ENCODE data around the gene COL1A1.

DNA sequence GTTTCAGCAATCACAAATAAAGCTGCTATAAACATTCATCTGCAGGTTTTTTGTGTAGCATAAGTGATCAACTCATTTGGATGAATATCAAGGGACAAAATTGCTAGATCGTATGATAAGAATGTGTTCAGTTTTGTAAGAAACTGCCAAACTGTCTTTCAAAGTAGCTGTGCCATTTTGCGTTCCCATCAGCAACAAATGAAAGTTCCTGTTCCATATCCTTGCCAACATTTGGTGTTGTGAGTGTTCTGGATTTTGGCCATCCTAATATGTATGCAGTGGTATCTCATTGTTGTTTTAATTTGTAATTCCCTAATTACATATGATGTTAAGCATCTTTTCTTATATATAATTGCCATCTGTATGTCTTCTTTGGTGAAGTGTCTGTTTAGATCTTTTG, 36.5 kb upstream of the COL1A1 start:
- TF ChIP-seq EZH2phosphoT487 (IDR thresholded peaks at IDR 0.05; ENCODE audit: insufficient read depth, low read depth) (no peak), EZH2 (IDR thresholded peaks at IDR 0.05; ENCODE audit: insufficient read depth, poor library complexity, severe bottlenecking) (no peak)
